Left ventricle myocardium inferior (tissue), 1 donor: ENCODE results near the gene HELZ2. TPM values are rescaled to one million over a fixed set of nuclear protein-coding genes. Genes with fewer than 3 reads are reported as not detected.

ENCODE experiments used
- DNase-seq: peaks from one replicate; pipeline ENCODE4 v3.0.0-alpha.2; 2020
- H3K27ac ChIP-seq: fragments of 200-600 bp; replicated peaks from 2 replicates; pipeline ENCODE4 v1.8.0; 2021
- H3K27me3 ChIP-seq: fragments of 200-600 bp; 2 replicates; pipeline ENCODE4 v1.8.0; 2021; ENCODE audit warnings: low read depth
- H3K36me3 ChIP-seq: fragments of 200-600 bp; 2 replicates; pipeline ENCODE4 v1.8.0; 2021
- H3K4me1 ChIP-seq: fragments of 200-600 bp; 2 replicates; pipeline ENCODE4 v1.8.0; 2021
- H3K4me3 ChIP-seq: fragments of 200-600 bp; 2 replicates; pipeline ENCODE4 v1.8.0; 2021; ENCODE audit warnings: mild to moderate bottlenecking, moderate library complexity
- H3K9me3 ChIP-seq: fragments of 200-600 bp; replicated peaks from 2 replicates; pipeline ENCODE4 v1.8.0; 2021
- CTCF ChIP-seq: fragments of 200-600 bp; IDR thresholded peaks from 2 replicates; pipeline ENCODE4 v1.8.0; 2021; ENCODE audit warnings: antibody characterized with exemption, mild to moderate bottlenecking, borderline replicate concordance
- intact Hi-C: fragments of 100-400 bp; cut with micrococcal nuclease; formaldehyde crosslinking; loops from one replicate; pipeline ENCODE4 v1.11.0; 2022
- total RNA-seq: library from RNA; stranded (reverse); fragmentation: NEBNext Ultra II Directional; extraction: Animal tissue kit (Norgen Biotek cat#: 25700); gene quantifications from one replicate; pipeline ENCODE4 v1.2.1, GENCODE V29; 2021
- donor health status: DM: no; HTN: yes; CAD: no; lungs with severe emphysema.

The HELZ2 gene
- total RNA-seq, 1 donor from 2014 or later: 10.6 TPM

GRCh38 chr20:63568170-63568981 is 5.7 kb downstream of the HELZ2 start:
- peaks cover 8% of the 10 kb centered on the region for H3K4me1 ChIP-seq
- H3K27ac ChIP-seq: no peak overlapping the region
- no peak for DNase-seq
- H3K9me3 ChIP-seq: no peaks in the 10 kb centered on the region
- TF ChIP-seq CTCF: no peak
- H3K4me3 ChIP-seq: no peak overlapping the region
- no peaks in the 10 kb centered on the region for H3K27me3 ChIP-seq
- intact Hi-C loops: no loop called here
- H3K36me3 ChIP-seq: peaks cover 51% of the 10 kb centered on the region

GRCh38 chr20:63567386-63568169 is 6.5 kb downstream of the HELZ2 start:
- intact Hi-C loops: no loop called here
- no peak overlapping the region for H3K27ac ChIP-seq

GRCh38 chr20:63567136-63567385 is 7.0 kb downstream of the HELZ2 start:
- H3K4me3 ChIP-seq: no peak overlapping the region
- DNase-seq: no peak
- H3K36me3 ChIP-seq: peaks cover 56% of the 10 kb centered on the region
- no peaks in the 10 kb centered on the region for H3K27me3 ChIP-seq
- TF ChIP-seq CTCF: no peak
- no peaks in the 10 kb centered on the region for H3K4me1 ChIP-seq
- H3K27ac ChIP-seq: no peak overlapping the region
- no peaks in the 10 kb centered on the region for H3K9me3 ChIP-seq
- intact Hi-C loops: no loop called here

More at GRCh38 chr20:63567386-63568169, 6.5 kb downstream of the HELZ2 start:
- H3K27me3 ChIP-seq: no peaks in the 10 kb centered on the region
- no peak overlapping the region for H3K4me3 ChIP-seq
- H3K9me3 ChIP-seq: no peaks in the 10 kb centered on the region
- no peak for TF ChIP-seq CTCF
- peaks cover under 1% of the 10 kb centered on the region for H3K4me1 ChIP-seq
- peaks cover 56% of the 10 kb centered on the region for H3K36me3 ChIP-seq
- DNase-seq: no peak

- no peak for TF ChIP-seq CTCF
- Histone ChIP-seq H3K27me3 (no peaks in the 10 kb centered on the region), H3K27ac (no peak overlapping the region), H3K4me3 (no peak overlapping the region), H3K9me3 (no peaks in the 10 kb centered on the region), H3K4me1 (no peaks in the 10 kb centered on the region), H3K36me3 (peaks cover 58% of the 10 kb centered on the region)
- no peak for DNase-seq
- intact Hi-C loops: no loop called here
These were observed 7.5 kb downstream of the HELZ2 start for GRCh38 chr20:63566395-63567135.

GRCh38 chr20:63565699-63566335 is 8.2 kb downstream of the HELZ2 start:
- DNase-seq: no peak
- Histone ChIP-seq H3K36me3 (peaks cover 66% of the 10 kb centered on the region), H3K27me3 (no peaks in the 10 kb centered on the region), H3K4me3 (no peak overlapping the region), H3K4me1 (no peaks in the 10 kb centered on the region), H3K9me3 (no peaks in the 10 kb centered on the region), H3K27ac (no peak overlapping the region)
- intact Hi-C loops: no loop called here
- TF ChIP-seq CTCF: no peak
